OCI-LY3 (cell line): Measurements from ENCODE around the gene IGFBP7.

Source experiments
- H2AFZ ChIP-seq: fragments of 200-600, 300-600 bp; shearing (Covaris generic); 2 replicates; pipeline ENCODE4 v1.6.0; 2014; ENCODE audit warnings: antibody characterized with exemption, low read depth, low read length
- H3K27ac ChIP-seq: fragments of 200-600, 300-600 bp; sonication (generic); 2 replicates; pipeline ENCODE4 v1.5.1; 2014; ENCODE audit warnings: mild to moderate bottlenecking, low read length, moderate library complexity, mixed read lengths
- H3K27me3 ChIP-seq: fragments of 200-600, 300-600 bp; sonication (generic); 2 replicates; pipeline ENCODE4 v1.6.1; 2014; ENCODE audit warnings: low read depth, low read length, mixed read lengths
- H3K36me3 ChIP-seq: fragments of 200-600, 300-600 bp; sonication (generic); replicated peaks from 2 replicates; pipeline ENCODE3; 2014; ENCODE audit warnings: low read depth, low read length, mixed read lengths
- H3K4me1 ChIP-seq: fragments of 300-600, 200-600 bp; sonication (generic); 2 replicates; pipeline ENCODE4 v1.6.1; 2014; ENCODE audit warnings: low read length, mixed read lengths
- H3K4me2 ChIP-seq: fragments of 200-600, 300-600 bp; sonication (generic); 2 replicates; pipeline ENCODE4 v1.6.1; 2014; ENCODE audit warnings: low read length, mixed read lengths
- H3K4me3 ChIP-seq: fragments of 300-600, 200-600 bp; sonication (generic); 2 replicates; pipeline ENCODE4 v1.5.1; 2014; ENCODE audit warnings: antibody characterized with exemption, mild to moderate bottlenecking, low read length, moderate library complexity
- H3K79me2 ChIP-seq: fragments of 300-600, 200-600 bp; shearing (Covaris generic); 2 replicates; pipeline ENCODE4 v1.6.1; 2014; ENCODE audit warnings: mild to moderate bottlenecking, low read length, mixed read lengths
- H3K9ac ChIP-seq: fragments of 300-600, 200-600 bp; shearing (Covaris generic); 2 replicates; pipeline ENCODE4 v1.6.0; 2014; ENCODE audit warnings: mild to moderate bottlenecking, low read length, moderate library complexity
- H3K9me3 ChIP-seq: fragments of 200-600, 300-600 bp; shearing (Covaris generic); 2 replicates; pipeline ENCODE4 v1.6.1; 2014; ENCODE audit warnings: low read length, mixed read lengths; ENCODE audit not compliant: insufficient read depth
- H4K20me1 ChIP-seq: fragments of 200-600, 300-600 bp; sonication (generic); 2 replicates; pipeline ENCODE4 v1.6.1; 2016; ENCODE audit warnings: low read length, mixed read lengths; ENCODE audit not compliant: insufficient read depth
- CTCF ChIP-seq: fragments of 200-600, 300-600 bp; sonication (generic); IDR thresholded peaks from 2 replicates; pipeline ENCODE4 v1.5.1; 2014; ENCODE audit warnings: antibody characterized with exemption, low read length, low read depth
- EZH2phosphoT487 ChIP-seq: fragments of 200-600 bp; shearing (Covaris generic); IDR thresholded peaks from 2 replicates; pipeline ENCODE4 v1.6.1; 2018; ENCODE audit warnings: antibody characterized with exemption, mixed run types, low read depth

IGFBP7 gene

GRCh38 chr4:57083090-57083489 is 27.1 kb downstream of the IGFBP7 start:
- Histone ChIP-seq H3K4me1 (no peaks in the 10 kb centered on the region), H3K79me2 (no peaks in the 10 kb centered on the region), H3K4me3 (no peak overlapping the region), H3K27ac (no peak overlapping the region), H3K9me3 (no peaks in the 10 kb centered on the region), H2AFZ (no peak overlapping the region), H3K4me2 (no peak overlapping the region), H3K27me3 (peaks cover 10% of the 10 kb centered on the region; the same call in 1 of the 2 replicates), H3K36me3 (no peaks in the 10 kb centered on the region), H4K20me1 (no peaks in the 10 kb centered on the region), H3K9ac (no peak overlapping the region)
- TF ChIP-seq EZH2phosphoT487 = no peak
- TF ChIP-seq CTCF = no peak

- TF ChIP-seq EZH2phosphoT487 (no peak), CTCF (no peak)
- Histone ChIP-seq H3K27me3 (peaks cover 10% of the 10 kb centered on the region; the same call in 1 of the 2 replicates), H3K9me3 (no peaks in the 10 kb centered on the region), H4K20me1 (no peaks in the 10 kb centered on the region), H3K79me2 (no peaks in the 10 kb centered on the region), H3K4me2 (no peak overlapping the region), H3K36me3 (no peaks in the 10 kb centered on the region), H3K27ac (no peak overlapping the region), H3K4me1 (no peaks in the 10 kb centered on the region), H2AFZ (no peak overlapping the region), H3K9ac (no peak overlapping the region), H3K4me3 (no peak overlapping the region)
Observed at GRCh38 chr4:57081651-57082621, 28.2 kb downstream of the IGFBP7 start.

- Histone ChIP-seq H3K4me3 (no peak overlapping the region), H3K9me3 (no peaks in the 10 kb centered on the region), H3K79me2 (no peaks in the 10 kb centered on the region), H3K27me3 (peaks cover 10% of the 10 kb centered on the region; the same call in 1 of the 2 replicates), H3K4me1 (no peaks in the 10 kb centered on the region), H2AFZ (no peak overlapping the region), H3K36me3 (no peaks in the 10 kb centered on the region), H3K27ac (no peak overlapping the region), H3K4me2 (no peak overlapping the region), H4K20me1 (no peaks in the 10 kb centered on the region), H3K9ac (no peak overlapping the region)
- no peak for TF ChIP-seq CTCF
- TF ChIP-seq EZH2phosphoT487 = no peak
Observed at GRCh38 chr4:57080781-57081650, 29.2 kb downstream of the IGFBP7 start.
